ENCODE results near the gene CAMSAP1.
A peak's percentile ranks its signal among the peaks of the same experiment; 100 is the strongest.
"Not testable (repeated sequence)": the region's sequence is repeated elsewhere in the genome, so short reads cannot be mapped to it uniquely, and the experiment has no call there.

Gene CAMSAP1

DNA sequence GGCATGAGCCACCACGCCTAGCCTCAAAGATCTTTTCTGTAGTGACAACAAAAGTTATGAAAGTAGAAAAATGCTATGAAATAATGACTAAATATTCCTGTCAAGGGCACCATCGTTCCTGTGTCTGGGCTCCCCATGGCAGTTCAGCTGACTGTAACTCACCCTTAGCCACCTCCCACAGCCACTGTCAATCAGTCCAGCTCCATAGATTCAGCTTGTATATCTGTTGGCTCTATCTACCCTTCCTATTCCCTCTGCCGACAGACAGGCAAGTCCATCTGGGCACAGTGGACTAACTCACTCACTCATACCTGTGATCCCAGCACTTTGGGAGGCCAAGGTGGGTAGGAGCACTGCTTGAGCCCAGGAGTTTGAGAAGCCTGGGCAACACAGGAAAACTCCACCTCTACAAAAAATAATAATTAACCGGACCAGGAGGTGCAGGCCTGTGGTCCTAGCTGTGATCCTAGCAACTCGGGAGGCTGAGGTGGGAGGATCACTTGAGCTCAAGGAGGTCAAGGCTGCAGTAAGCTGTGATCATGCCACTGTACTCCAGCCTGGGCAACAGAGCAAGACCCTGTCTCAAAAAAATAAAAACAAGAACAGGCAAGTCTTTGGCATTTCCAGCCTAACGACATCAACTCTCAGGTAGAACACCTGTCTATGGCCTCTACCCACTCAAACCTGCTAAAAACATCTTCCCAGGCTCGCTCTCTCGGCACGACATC is 6.2 kb downstream of the CAMSAP1 start:
- no peak for DNase-seq (ENCODE audit: low spot score)

DNA sequence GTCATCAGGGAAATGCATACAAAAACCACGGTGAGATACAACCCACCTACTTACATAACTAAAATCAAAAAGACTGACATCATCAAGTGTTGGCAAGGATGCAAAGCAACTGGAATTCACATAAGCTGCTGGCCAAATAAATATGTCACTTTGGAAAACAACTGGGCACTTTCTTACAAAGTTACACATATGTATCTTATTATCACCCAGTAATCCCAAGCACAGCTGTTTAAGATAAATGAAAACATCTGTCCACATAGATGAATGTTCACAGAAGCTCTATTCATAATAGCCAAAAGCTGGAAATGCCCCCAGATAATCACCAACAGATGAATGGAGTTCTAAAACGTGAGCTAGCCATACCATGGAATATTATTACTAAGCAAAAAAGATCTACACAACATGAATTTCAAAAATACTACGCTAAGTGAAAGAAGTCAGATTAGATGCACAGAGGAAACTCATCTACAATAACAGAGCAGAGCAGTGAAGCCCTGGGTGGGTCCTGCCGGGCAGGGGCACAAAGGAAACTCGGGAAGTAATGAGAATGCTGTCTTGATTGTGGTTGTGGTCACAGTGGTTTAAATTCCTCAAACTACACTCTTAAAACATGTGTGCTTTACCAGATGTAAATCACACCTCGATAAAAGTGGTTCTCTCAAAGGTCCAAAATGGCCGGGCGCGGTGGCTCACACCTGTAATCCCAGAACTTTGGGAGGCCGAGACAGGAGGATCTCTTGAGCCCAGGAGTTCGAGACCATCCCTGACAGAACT is 8.5 kb downstream of the CAMSAP1 start:
- DNase-seq (ENCODE audit: low spot score), result peak; percentile 57

DNA sequence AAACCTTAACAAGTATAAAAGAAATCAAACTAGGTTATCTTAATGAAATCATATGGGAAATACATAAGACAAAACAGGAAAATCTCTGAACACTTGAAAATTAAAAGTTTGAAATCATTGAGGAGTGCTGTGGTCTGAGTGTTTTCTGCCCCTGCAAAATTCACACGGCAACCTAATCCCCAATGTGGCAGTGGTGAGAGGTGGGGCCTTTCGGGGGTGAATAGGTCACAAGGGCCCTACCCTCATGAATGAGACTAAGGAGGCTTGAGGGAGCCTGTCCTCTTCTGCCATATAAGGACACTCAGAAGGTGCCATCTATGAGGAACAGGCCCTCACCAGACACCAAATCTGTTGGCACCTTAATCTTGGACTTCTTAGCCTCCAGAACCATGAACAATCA is 10.7 kb downstream of the CAMSAP1 start:
- no peak for DNase-seq (ENCODE audit: low spot score)

DNA sequence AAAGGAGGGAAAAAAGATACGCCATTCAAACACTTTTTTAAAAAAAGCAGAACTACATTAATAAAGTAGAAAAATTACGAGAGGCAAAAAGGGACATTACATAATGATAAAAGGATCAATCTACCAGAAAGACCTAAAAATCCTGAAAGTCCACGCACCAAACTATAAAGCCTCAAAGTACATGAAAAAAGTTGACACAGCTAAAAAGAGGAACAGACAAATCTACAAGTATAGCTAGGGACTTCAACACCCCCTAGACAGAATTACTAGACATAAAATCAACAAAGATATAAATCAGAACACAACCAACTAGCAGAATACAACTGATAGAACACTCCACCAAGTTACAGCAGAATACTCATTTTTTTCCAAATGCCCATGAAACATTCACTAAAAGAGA is 11.1 kb downstream of the CAMSAP1 start:
- DNase-seq (ENCODE audit: low spot score), result no peak

DNA sequence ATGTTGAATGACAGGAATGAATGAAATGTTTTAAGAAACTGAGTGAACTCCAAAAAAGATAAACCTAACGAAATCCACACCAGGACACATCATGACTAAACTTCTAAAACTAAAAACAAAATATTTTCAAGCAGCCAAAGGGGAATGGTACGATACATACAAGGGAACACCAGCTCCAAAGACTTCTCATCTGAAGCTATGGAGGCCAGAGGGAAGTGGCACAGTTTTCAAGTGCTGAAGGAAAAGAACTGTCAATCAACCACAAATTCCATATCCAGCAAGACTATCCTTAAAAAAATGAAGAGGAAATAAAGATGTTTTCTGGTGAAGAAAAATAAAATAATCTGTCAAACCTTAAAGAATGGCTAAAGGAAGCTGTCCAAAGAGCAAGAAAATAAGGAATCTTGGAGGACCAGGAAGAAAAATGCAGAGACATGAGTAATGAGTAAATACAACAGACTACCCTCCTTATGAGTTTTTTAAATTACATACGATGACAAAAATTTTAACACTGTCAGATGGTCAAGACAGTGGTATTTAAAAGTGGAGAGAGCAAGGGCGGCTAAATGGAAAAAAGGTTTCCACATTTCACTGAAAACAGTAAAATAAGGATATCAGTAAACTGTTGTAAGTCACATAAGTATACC is 12.0 kb downstream of the CAMSAP1 start:
- no peak for DNase-seq (ENCODE audit: low spot score)

DNA sequence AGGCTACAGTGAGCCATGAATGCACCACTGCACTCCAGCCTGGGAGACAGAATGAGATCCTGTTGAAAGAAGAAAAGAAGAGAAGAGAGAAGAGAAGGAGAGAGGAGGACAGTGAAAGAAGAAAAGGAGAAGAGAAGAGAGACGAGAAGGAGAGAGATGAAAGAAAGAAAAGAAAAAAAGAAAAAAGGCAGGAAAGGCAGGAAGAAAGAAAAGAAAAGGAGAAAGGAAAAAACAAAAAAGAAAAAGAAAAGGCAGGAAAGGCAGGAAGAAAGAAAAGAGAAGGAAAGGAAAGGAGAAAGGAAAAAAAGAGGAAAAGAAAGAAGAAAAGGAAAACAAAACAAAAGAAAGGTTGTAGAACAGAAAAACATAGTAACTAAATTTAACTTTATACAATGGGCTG is 14.2 kb downstream of the CAMSAP1 start:
- DNase-seq (ENCODE audit: low spot score), result no peak

DNA sequence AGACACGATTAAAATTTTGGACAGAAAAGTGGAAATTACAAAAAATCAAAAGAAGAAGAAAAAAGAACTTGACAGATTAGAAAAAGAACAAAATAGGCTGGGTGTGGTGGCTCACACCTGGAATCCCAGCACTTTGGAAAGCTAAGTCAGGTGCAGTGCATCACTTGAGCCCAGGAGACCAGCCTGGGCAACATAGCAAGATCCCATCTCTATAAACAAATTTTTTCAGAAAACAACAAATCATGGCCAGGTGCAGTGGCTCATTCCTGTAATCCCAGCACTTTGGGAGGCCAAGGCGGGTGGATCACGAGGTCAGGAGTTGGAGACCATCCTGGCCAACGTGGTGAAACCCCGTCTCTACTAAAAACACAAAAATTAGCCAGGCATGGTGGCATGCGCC is 15.0 kb downstream of the CAMSAP1 start:
- not testable (repeated sequence) for DNase-seq (ENCODE audit: low spot score)

DNA sequence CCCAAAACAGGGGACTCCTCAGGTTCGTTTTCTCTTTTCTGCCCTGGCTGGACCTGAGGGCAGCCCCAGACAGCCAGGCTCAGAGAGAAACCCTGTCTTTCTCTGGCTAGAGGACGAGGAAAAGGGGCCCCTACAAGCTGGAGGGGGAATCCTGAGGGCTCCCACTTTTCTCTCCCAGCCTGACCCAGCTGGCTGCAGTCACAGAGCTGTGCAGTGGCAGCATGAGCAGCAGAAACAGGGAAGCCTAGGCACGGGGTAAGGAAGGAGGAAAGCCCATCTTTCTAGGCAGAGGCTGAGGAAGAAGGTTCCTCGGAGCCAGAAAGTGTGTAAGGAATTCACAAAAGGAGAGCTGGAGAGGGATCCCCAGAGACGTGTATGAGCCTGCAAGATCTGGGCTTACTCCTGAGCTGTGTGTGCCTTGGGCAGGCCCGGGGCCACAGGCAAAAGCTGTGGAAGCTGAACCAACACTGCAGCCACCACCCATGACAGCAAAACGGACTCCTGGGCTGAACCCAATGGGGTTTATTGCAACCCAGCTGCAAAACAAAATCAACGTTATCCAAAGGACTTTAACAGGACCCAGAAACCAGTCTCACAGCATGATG is 16.2 kb downstream of the CAMSAP1 start:
- DNase-seq (ENCODE audit: low spot score), result no peak

DNA sequence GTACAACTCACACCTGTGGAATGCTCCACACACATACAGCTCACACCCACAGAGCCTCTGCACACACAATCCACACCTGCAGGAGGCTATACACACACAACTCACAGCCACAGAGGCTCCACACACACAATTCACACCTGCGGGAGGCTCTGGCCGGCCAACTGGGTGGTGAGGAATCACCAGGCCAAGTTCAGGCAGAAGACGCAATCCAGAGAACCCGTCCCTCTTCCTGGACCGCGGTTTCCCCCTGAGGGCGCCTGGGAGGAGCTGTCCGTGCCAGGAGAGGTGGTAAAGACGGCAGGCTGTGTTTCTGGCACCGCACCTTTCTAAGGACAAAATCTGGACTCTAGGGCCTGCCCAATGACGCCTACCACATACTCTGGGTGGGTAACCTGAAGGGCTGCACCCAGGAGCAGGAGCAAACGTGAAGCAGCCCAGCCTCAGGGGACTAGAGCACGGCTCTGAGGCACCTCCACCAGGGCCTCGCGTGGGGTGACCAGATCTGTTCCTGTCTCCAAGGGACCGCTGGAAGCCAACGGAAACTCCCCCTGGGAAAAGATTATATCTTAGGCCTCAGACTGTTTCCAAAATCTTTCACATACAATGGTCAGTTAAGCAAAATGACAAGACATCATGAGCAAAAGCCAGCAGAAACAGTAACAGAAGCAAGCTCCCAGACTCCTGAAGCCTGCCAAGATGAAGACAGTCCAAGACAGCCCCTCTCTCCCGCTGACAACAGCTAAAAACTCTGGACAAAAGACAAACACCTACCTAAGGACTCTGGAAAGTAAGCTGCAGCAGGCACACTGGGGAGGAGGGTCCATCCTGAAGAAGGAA is 16.9 kb downstream of the CAMSAP1 start:
- DNase-seq (ENCODE audit: low spot score), result no peak

DNA sequence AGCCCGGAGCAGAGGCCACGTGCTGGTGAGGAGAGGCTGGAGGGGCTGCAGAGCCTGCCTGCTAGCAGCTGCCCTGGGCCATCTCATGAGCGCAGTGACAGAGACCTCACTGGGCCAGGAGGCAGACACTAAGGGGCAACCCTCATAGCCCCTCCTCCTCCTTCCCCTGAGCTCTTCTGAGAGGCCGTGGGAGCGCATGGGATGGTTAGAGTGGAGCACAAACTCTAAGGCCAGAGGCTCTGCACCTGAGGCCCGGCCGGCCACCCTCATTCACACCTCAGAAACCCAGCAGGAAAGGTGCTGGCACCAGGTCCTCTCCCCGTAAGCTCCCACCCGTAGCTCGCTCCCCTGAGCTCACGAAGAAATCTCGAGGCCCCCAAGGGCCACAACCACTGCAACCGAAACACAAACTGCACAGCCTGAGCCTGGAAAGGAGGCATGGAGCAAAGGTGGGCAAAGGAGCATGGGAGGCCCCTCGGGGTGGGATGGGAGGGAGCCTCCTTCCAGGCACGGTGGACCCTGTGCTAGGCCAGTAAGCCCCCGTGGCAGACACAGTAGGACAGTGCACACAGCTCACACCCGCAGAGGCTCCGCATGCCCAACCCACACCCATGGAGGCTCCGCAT is 17.7 kb downstream of the CAMSAP1 start:
- no peak for DNase-seq (ENCODE audit: low spot score)

DNA sequence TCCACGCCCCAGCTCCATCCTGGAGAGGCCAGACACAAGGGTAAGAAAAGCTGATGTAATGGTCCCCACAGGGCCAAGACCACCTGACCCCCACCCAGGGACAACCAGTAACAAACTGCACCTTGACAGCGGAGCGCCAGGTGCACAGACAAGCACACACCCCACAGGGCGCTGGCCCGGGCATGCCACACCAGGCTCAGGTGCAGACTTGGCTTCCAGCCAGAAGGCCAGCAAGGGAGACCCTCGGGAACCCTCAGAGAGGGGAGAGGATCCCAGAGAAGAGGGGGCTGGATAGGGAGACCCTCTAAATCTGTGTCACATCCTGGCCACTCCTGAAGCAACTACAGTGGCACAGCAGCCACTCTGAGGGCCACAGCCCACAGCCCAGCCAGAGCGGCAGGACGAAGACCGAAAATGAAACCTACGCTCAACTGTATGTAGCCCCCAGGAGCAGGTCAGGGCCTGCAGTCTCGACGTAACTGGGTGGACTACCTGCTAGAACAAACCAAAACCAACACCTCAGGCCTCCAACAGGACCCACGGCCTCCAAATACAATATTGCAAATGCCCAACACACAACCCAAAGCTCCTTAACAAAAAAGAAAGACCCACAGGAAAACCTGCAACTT is 18.5 kb downstream of the CAMSAP1 start:
- no peak for DNase-seq (ENCODE audit: low spot score)

DNA sequence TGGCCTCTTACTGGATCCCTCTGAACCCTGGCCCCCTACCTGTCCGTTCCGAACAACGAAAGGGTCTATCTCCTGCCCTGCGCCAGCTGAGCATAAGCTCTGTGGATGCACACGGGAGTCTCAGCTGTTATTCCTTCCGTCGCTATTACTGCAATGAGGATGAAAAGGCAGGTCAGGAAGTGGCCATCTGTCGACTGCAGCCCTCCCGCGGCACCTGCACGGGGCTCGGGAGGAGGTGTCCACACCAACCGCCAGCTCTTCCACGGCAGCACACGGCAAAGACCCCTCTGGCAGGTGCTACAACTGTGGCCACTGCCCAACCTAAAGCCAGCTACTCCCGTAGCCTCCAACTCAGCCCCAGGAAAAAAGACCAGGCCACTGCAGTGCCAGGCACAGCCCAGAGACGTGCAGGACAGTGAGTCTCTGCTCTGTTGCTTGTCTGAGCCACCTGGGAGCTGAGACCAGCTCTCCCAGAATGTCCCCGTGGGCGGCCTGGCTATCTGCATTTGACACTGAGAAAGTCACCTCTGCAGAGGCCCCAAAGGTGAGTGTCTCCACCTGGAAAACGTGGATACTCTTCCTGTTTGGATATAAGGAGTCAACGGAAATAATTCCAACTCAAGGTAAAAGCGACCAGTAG is 19.1 kb downstream of the CAMSAP1 start:
- DNase-seq (ENCODE audit: low spot score), result no peak

DNA sequence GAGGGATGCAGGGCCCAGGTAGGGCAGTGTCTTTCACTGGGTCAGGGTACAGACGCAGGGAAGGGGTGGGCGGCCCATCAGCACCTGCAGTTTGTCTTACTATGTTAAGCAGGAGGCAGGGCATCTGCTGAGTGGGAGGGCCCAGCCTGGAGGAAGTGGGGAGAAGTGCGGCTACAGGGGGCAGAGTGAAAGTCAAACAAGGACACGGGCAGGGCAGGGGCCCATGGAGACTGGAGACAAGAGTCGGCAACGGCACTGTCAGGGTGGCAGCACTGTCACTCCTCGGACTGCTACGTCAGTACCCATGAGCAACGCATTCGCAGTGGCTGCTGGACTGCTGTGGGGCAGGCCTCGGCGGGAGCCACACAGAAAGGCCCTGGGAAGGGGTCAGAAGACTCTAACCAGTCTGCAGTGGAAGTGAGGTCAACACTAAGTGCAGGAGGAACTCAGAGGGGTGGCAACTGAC is 19.7 kb downstream of the CAMSAP1 start:
- no peak for DNase-seq (ENCODE audit: low spot score)

DNA sequence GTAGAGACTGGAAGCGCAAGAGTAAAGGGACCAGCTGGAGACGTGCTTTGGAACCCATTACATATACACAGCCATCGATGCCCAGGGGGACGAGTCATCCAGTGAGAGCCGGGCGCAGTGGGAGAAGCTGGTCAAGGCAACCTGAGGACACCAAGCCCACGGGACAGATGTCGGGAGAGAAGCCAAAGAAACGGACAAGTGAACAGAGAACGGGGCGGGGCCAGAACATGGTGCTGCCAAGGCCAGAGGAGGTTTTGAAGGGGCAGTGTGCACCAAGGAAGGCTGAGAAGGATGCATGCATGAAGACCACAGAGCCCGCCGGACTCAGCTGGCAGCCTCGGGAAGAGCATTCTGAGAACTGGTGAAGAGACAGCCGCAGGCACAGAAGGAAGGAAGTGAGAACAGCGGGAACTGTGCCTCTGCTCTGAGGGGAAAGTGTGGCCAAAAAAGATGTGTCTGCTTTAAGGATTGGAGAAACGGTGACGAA is 20.3 kb downstream of the CAMSAP1 start:
- peak; percentile 22 for DNase-seq (ENCODE audit: low spot score)

DNA sequence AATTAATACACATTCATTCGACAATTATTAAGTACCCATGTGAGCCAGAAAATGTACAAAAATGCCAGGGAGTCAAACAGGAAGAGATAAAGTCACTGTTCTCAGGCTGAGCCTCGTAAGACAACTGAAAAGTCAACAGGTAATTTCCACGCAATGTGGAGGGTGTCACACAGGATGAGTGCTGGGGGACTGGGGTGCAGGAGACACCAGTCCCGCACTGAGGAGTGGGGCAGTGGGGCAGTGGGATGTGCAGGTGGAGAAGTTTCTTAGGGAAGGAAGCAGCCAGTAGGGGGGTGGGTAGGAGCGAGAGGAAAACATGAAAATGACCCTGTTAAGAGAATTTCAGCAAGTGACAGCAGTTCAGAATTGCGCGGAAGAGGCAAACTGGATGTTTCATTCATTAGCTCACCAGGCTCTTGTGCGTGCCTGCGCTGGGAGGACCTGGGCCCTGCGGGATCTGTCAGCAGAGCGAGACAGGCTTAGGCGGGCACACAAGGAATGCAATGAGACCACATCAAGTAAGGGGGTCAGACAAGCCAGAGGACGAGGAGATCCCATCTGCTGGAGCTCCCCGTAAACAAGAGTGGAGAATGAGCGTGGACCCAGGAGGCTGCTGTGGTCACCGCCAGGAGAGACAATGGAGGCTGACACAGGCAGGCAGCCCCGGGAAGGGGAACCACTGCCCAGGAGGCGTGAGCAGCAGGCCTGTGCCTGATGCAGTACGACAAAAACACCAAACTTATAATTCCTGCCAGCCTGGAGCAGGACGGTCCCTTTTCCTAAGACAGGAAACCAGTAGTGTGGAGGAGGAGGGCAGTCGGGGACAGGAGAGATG is 21.0 kb downstream of the CAMSAP1 start:
- DNase-seq (ENCODE audit: low spot score), result no peak

DNA sequence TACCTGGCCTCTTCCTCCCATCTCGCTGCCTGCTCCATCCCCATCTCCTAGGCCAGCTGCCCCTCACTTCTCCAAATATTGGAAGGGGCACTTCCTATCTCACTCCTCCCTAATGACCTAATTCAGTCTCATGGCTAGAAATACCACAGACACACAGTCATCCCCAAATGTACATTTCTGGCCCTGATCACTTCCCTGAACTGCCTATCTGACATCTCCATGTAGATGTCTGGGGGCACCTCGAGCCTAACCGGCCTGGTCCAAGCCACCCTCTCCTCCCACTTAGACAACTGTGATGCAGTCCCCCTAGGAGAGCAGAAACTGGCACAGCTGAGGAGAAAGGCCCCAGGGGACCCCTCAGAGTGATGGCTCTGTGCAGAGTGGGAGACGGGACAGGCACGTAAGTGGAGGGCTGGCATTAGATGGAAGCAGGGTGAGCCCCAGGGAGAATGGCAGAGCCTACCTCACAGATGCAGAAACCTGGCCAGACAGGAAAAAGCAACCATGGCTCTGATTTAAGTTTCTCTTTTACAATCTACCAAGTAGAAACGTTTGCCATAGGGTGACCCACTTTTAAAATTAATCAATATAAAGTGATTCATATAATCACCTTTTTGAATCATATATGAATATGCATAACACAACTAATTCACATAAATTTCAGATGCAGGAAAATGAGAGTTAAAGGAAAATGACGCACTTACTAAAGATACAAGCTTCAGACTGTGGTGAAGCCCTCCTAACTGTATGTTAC is 22.1 kb downstream of the CAMSAP1 start:
- DNase-seq (ENCODE audit: low spot score), result peak; percentile 52

DNA sequence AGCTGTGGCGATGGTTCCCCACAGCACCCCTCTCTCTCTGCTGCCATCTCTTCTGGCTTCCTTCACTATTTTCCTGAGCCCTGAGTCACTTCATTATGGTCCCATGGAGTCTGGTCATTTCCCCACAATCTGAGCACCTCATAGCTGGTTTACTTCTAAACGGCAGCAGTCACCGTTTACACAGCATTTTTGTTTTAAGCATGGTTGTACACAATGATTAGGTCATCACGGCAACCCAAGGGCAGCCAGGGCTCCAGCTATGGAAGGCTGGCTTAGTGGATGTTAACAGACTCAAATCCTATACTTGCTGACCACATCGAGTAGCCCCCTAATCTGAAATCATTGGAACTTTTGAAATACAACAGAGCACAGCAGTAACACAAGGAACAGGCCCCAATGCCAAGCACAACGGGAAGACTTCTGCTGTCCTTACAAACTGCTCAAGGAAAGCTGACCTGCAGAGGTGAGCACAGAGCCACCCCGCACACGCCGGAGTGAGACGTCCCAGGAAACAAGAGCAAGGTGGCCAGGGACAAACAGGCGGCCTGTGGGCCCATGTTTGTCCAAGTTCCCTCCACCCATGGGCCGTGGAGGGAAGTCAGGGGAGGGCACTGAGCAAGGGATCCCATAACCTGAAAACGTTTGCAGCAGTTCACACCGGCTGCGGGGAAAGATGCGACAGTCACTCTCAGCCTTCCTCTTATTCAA is 22.9 kb downstream of the CAMSAP1 start:
- no peak for DNase-seq (ENCODE audit: low spot score)

All from GM03348 (cell line).